ENCODE data around the gene CD99L2. TPM values are rescaled to one million over a fixed set of nuclear protein-coding genes. Genes with fewer than 3 reads are reported as not detected.

Gene CD99L2
- total RNA-seq, 1 experiment from 2014 or later: 7.3 TPM

GRCh38 chrX:150771116-150771515 is 127.4 kb downstream of the CD99L2 start:
- H4K91ac ChIP-seq (ENCODE audit: insufficient read length, low read depth, low read length): no peak overlapping the region
- Mint-ChIP-seq H3K36me3 (ENCODE audit: insufficient read depth in 1 of 3, low read depth in 3 of 3) (peaks cover 18 to 34% (median 20%) of the 10 kb centered on the region in 3 experiments), H3K9me3 (peaks cover 49 to 63% of the 10 kb centered on the region in 2 experiments)

More at GRCh38 chrX:150771116-150771515, 127.4 kb downstream of the CD99L2 start:
- Histone ChIP-seq H3K18ac (ENCODE audit: insufficient read length, low read depth, low read length) (no peak overlapping the region), H4K8ac (replicated peaks; ENCODE audit: insufficient read length, low read depth, low read length) (no peak overlapping the region), H3K4ac (ENCODE audit: low read depth, low read length) (no peak overlapping the region), H4K20me1 (ENCODE audit: control insufficient read depth, insufficient read depth, insufficient read length) (no peaks in the 10 kb centered on the region), H3K27ac (ENCODE audit: insufficient read length, low read depth, low read length) (no peak overlapping the region), H3K56ac (ENCODE audit: insufficient read length, low read depth, low read length) (no peak overlapping the region), H3K9ac (ENCODE audit: extremely low read depth, insufficient read length, low read length) (no peak overlapping the region), H3K14ac (ENCODE audit: insufficient read depth, low read length) (no peak overlapping the region; the same call in 1 of the 2 replicates), H2AFZ (ENCODE audit: low read length) (no peak overlapping the region), H4K5ac (ENCODE audit: insufficient read length, low read depth, low read length) (no peak overlapping the region), H3K4me1 (ENCODE audit: insufficient read depth, low read length) (no peaks in the 10 kb centered on the region; the same call in 1 of the 2 replicates), H3K4me2 (ENCODE audit: insufficient read depth, insufficient read length, low read length) (no peak overlapping the region), H3K9me3 (ENCODE audit: control insufficient read depth, low read depth, low read length) (no peaks in the 10 kb centered on the region), H2BK20ac (ENCODE audit: low read depth, low read length, poor library complexity, severe bottlenecking) (no peak overlapping the region), H2BK15ac (ENCODE audit: low read depth, low read length) (no peak overlapping the region), H3K27me3 (ENCODE audit: insufficient read depth, low read length) (no peaks in the 10 kb centered on the region), H2BK12ac (ENCODE audit: insufficient read length, low read depth, low read length) (no peak overlapping the region), H3K23ac (ENCODE audit: insufficient read length, low read depth, low read length) (no peak overlapping the region), H2BK5ac (ENCODE audit: insufficient read length, low read length) (no peak overlapping the region), H2BK120ac (ENCODE audit: low read depth, low read length, poor library complexity, severe bottlenecking) (no peak overlapping the region), H3K79me2 (ENCODE audit: insufficient read depth, low read length) (no peaks in the 10 kb centered on the region), H3K79me1 (ENCODE audit: insufficient read depth, low read depth, low read length, poor library complexity, severe bottlenecking) (no peaks in the 10 kb centered on the region), H3K23me2 (ENCODE audit: insufficient read length, low read depth, low read length, poor library complexity, severe bottlenecking) (peaks cover 3% of the 10 kb centered on the region), H3T11ph (ENCODE audit: low read length) (no peak overlapping the region), H2AK5ac (ENCODE audit: insufficient read length, low read length) (no peak overlapping the region)
- DNase-seq: no peak
- Mint-ChIP-seq H3K4me3 (no peak overlapping the region), H3K27ac (no peak overlapping the region), H3K27me3 (ENCODE audit: low read depth) (peaks cover 2% of the 10 kb centered on the region), H3K4me1 (peaks cover 8 to 11% of the 10 kb centered on the region in 2 experiments)
- TF ChIP-seq, protein P1, sequence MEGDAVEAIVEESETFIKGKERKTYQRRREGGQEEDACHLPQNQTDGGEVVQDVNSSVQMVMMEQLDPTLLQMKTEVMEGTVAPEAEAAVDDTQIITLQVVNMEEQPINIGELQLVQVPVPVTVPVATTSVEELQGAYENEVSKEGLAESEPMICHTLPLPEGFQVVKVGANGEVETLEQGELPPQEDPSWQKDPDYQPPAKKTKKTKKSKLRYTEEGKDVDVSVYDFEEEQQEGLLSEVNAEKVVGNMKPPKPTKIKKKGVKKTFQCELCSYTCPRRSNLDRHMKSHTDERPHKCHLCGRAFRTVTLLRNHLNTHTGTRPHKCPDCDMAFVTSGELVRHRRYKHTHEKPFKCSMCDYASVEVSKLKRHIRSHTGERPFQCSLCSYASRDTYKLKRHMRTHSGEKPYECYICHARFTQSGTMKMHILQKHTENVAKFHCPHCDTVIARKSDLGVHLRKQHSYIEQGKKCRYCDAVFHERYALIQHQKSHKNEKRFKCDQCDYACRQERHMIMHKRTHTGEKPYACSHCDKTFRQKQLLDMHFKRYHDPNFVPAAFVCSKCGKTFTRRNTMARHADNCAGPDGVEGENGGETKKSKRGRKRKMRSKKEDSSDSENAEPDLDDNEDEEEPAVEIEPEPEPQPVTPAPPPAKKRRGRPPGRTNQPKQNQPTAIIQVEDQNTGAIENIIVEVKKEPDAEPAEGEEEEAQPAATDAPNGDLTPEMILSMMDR (conservative IDR thresholded peaks at IDR 0.05): no peak
- WGBS (ENCODE audit: extremely low coverage, insufficient read length, low lambda C conversion rate): no CpG with 5 or more reads among the region's 16 CpGs
